GM18867 (cell line): ENCODE data around the gene GPSM3.
"Not testable (repeated sequence)": the region's sequence is repeated elsewhere in the genome, so short reads cannot be mapped to it uniquely, and the experiment has no call there.

ENCODE experiments used
- ATAC-seq: cut with Tn5 transposase; IDR thresholded peaks from one replicate; pipeline ENCODE4 v1.9.1; 2021; ENCODE audit warnings: mild to moderate bottlenecking, moderate library complexity; ENCODE audit not compliant: unreplicated experiment

GPSM3 gene

GRCh38 chr6:32203426-32204267 is 11.2 kb upstream of the GPSM3 start:
- no peak for ATAC-seq

- ATAC-seq: no peak
Measured at GRCh38 chr6:32202186-32202585, 9.7 kb upstream of the GPSM3 start.

- ATAC-seq: no peak
Measured at GRCh38 chr6:32200711-32201475, 8.4 kb upstream of the GPSM3 start.

GRCh38 chr6:32198866-32199265 is 6.4 kb upstream of the GPSM3 start:
- no peak for ATAC-seq

- no peak for ATAC-seq
Measured at GRCh38 chr6:32198345-32198696, 5.9 kb upstream of the GPSM3 start.

GRCh38 chr6:32196682-32197616 is 4.5 kb upstream of the GPSM3 start:
- no peak for ATAC-seq

GRCh38 chr6:32195902-32196681 is 3.6 kb upstream of the GPSM3 start:
- peak; percentile 79 for ATAC-seq

GRCh38 chr6:32195652-32195901 is 3.1 kb upstream of the GPSM3 start:
- ATAC-seq: peak; percentile 75

GRCh38 chr6:32194825-32195651 is 2.6 kb upstream of the GPSM3 start:
- no peak for ATAC-seq

GRCh38 chr6:32194388-32194787 is 1.9 kb upstream of the GPSM3 start:
- no peak for ATAC-seq

- not testable (repeated sequence) for ATAC-seq
Measured at GRCh38 chr6:32193096-32193495, 653 bp upstream of the GPSM3 start.

- no peak for ATAC-seq
Measured at GRCh38 chr6:32191696-32192607, 491 bp downstream of the GPSM3 start.

GRCh38 chr6:32190911-32191677 is 1.3 kb downstream of the GPSM3 start:
- no peak for ATAC-seq

- peak; percentile 44 for ATAC-seq
Measured at GRCh38 chr6:32190054-32190851, 2.2 kb downstream of the GPSM3 start, which contains the start of gene PBX2. TSS of gene PBX2 (minus strand) at chr6:32190202. CDS start at chr6:32189915, 287 bp downstream.

GRCh38 chr6:32189742-32190053 is 2.7 kb downstream of the GPSM3 start:
- no peak for ATAC-seq

GRCh38 chr6:32189069-32189741 is 3.2 kb downstream of the GPSM3 start:
- no peak for ATAC-seq
